GM18909 (cell line): ENCODE measurements around the gene KPNA1.
"Not testable (repeated sequence)": the region's sequence is repeated elsewhere in the genome, so short reads cannot be mapped to it uniquely, and the experiment has no call there.

Source experiments
- ATAC-seq: cut with Tn5 transposase; IDR thresholded peaks from one replicate; pipeline ENCODE4 v1.9.1; 2021; ENCODE audit warnings: mild to moderate bottlenecking; ENCODE audit not compliant: unreplicated experiment, poor library complexity

KPNA1 gene

DNA sequence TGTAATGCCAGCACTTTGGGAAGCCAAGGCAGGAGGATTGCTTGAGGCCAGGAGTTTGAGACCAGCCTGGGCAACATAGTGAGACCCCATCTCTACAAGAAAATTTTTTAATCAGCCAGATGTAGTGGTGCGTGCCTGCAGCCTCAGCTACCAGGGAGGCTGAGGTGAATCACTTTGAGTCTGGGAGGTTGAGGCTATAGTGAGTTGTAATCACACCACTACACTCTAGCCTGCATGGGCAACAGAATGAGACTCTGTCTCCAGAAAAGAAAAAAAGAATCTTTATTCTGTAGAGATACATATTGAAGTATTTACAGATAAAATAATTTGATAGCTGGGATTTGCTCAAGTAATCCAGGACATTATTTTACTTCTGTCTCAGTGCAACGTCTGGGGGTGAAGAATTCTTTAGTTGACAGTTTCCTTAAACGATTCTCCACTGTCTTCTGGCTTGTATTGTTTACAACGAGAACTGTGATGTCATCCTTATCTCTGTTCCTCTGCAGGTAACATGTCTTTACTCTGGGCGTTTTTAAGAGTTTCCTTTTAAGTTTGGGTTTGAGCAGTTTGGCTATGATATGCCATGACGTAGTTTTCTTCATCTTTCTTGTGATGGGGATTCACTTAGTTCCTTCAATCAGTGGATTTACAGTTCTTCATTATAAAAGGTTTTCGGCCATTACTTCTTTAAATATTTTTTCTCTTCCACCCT is 26.3 kb downstream of the KPNA1 start:
- no peak for ATAC-seq

GRCh38 chr3:122484985-122485384 is 29.8 kb downstream of the KPNA1 start:
- no peak for ATAC-seq

- ATAC-seq = no peak
Observed at GRCh38 chr3:122481390-122481789, 33.3 kb downstream of the KPNA1 start.

DNA sequence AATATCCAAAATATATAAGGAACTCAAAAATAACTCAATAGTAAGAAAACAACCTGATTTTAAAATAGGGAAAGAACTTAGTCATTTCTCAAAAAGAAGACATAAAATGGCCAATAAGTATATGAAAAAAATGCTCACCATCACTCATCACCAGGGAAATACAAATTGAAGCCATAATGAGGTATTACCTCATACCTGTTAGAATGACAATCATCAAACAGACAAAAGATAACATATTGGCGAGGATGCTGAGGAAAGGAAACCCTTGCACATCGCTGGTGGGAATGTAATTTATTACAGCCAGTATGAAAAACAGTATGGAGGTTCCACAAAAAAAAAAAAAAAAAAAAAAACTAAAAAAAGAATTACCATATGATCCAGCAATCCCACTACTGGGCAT is 38.2 kb downstream of the KPNA1 start:
- no peak for ATAC-seq

GRCh38 chr3:122475316-122475715 is 39.4 kb downstream of the KPNA1 start:
- ATAC-seq = no peak

DNA sequence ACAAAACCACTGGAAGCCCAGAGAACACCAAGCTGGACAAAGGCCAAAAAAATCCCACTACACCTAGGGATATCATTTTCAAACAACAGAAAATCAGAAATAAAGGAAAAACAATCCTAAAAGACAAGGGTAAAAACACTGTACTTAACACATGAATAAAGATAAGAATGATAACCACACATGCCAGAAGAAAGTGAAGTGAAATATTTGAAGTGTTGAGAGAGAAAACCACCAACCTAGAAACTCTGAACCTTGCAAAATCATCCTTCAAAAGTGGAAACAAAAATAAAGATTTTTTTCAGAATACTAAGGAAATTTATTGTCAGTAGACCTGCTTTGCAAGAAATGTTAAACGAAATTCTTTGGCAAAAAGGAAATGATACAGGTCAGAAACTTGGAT is 45.1 kb downstream of the KPNA1 start:
- no peak for ATAC-seq

DNA sequence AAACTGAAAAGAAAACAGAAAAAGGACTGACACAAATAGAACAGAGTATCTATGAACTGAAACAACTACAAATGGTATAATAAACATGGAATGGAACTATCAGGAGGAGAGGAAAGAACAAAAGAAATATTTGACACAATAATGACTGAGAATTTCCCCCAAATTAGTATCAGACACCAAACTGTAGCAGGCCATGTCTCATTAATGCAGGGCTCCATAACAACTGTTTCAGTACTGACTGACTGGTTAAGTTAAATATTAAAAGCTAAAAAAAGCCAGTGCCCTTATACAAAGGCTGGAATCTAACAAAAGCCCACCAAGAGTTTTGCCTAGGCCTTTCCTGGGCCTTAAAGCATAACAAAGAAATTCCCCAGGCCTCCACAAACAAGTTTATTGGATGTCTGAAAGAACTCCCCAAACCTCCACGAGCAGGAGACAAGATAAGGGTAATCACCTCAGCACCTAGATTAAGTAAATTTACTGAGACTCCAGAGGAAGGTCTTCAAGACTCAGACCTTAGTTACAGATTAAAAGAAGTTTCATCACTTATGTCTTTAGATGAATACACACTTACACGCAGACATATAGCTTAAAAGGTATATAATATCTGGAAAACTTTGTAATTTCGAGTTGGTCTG is 45.7 kb downstream of the KPNA1 start:
- ATAC-seq = peak; percentile 68

DNA sequence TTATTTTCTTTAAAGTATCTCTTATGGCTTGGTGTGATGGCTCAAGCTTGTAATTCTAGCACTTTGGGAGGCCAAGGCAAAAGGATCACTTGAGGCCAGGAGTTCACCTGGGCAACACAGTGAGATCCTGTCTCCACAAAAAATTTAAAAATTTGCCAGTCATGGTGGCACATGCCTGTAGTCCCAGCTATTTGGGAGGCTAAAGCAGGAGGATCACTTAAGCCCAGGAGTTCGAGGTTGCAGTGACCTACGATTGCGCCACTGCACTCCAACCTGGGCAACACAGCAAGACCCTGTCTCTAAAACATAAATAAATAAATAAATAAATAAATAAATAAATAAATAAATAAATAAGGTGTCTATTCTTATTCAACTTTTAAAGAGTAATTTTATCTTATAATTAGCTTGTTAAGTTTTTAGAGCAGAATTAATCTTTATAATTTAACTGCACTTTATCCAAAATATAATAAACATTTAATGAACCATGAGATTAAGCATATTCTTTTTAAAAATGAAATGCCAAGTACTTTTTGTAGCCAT is 48.0 kb downstream of the KPNA1 start:
- no peak for ATAC-seq

- ATAC-seq = no peak
Observed at GRCh38 chr3:122464659-122465058, 50.1 kb downstream of the KPNA1 start.

- no peak for ATAC-seq
Observed at GRCh38 chr3:122462406-122462805, 52.3 kb downstream of the KPNA1 start.

DNA sequence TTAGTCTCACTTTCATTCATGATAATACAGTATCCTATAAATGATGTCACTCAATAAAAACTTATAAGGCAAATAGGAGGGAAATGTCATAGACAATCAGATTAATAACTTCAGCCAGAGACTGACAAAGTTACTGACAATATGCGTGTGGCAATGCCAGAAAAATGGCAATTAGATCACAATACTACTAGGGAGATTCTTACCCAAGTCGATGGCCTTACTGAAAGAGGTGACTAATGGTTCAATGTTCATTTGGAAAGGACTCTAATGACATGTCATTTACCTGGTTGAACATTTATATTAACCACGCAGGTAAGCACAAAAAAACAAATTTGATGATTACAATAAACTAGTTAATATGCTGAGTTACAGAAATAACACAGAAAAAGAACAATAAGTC is 52.9 kb downstream of the KPNA1 start:
- ATAC-seq = no peak

GRCh38 chr3:122458992-122459391 is 55.7 kb downstream of the KPNA1 start:
- ATAC-seq = no peak

- ATAC-seq = no peak
Observed at GRCh38 chr3:122457706-122458105, 57.0 kb downstream of the KPNA1 start.

DNA sequence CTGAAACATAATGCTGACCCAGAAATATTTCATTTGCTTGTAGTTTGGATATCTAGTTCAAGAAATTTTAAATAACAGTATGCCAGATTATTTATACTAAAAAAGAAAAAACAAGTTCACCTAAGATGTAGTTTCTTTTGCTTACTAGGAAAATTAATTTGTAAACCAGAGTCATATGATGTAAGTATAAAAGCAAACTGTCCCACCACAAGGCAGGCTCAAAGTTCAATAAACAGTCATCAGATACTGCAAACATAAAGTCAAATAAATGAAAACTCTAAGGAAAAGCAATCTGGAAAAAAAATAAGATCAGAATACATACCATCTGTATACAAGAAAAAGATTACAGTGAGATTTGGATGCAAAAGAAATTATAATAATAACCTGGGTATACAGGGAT is 58.7 kb downstream of the KPNA1 start:
- ATAC-seq = no peak

- ATAC-seq = no peak
Observed at GRCh38 chr3:122451371-122451770, 63.4 kb downstream of the KPNA1 start.

DNA sequence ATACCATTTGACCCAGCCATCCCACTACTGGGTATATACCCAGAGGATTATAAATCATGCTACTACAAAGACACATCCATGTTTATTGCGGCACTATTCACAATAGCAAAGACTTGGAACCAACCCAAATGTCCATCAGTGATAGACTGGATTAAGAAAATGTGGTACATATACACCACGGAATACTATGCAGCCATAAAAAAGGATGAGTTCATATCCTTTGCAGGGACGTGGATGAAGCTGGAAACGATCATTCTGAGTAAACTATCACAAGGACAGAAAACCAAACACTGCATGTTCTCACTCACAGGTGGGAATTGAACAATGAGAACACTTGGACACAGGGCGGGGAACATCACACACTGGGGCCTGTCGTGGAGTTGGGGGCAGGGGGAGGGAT is 66.5 kb downstream of the KPNA1 start:
- not testable (repeated sequence) for ATAC-seq

DNA sequence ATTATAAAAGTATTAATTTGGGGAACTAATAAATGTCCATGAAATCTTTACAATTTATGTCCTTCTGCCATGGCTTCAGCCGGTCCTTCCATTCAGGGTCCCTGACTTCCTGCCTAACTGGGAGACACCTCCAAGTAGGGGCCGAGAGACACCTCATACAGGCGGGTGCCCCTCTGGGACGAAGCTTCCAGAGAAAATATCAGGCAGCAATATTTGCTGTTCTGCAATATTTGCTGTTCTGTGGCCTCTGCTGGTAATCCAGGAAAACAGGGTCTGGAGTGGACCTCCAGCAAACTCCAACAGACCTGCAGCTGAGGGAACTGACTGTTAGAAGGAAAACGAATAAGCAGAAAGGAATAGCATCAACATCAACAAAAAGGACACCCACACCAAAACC is 70.2 kb downstream of the KPNA1 start:
- not testable (repeated sequence) for ATAC-seq

DNA sequence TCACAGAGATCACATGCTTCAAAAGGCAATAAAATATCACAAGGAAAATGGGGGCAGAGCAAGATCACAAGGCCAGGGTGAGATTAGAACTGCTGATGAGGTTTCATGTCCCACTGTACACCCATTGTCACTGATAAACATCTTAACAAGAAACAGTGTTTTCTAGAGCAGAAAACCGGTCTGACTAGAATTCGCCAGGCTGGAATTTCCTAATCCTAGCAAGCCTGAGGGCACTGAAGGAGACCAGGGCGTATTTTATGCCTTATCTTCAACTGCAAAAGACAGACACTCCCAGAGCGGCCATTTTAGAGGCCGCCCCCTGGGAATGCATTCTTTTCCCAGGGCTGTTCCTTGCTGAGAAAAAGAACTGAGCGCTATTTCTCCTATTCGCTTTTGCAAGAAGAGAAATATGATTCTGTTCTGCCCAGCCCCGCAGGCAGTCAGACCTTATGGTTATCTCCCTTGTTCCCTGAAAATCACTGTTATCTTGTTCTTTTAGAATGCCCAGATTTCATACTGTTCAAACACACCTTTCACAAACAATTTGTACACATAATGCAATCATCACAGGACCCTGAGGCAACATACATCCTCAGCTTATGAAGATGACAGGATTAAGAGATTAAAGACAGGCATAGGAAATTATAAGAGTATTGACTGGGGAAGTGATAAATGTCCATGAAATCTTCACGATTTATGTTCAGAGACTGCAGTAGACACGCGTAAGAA is 70.8 kb downstream of the KPNA1 start:
- not testable (repeated sequence) for ATAC-seq

DNA sequence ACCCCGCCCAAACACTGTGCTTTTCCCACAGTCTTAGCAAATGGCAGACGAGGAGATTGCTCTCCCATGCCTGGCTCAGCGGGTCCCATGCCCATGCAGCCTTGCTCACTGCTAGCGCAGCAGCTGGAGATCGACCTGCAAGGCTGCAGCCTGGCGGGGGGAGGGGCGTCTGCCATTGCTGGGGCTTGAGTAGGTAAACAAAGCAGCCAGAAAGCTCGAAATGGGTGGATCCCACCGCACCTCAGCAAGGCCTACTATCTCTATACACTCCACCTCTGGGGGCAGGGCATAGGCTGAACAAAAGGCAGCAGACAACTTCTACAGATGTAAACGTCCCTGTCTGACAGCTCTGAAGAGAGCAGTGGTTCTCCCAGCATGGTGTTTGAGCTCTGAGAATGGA is 71.6 kb downstream of the KPNA1 start:
- no peak for ATAC-seq

DNA sequence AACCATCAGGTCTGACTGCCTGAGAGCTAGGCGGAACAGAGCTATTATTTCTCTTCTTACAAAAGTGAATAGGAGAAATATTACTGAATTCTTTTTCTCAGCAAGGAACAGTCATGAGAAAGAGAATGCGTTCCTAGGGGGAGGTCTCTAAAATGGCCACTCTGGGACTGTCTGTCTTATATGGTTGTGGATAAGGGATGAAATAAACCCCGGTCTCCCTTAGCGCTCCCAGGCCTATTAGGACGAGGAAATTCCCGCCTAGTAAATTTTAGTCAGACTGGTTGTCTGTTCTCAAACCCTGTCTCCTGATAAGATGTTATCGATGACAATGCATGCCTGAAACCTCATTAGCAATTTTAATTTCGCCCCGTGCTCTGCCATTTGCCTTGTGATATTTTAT is 78.8 kb downstream of the KPNA1 start:
- ATAC-seq = no peak

DNA sequence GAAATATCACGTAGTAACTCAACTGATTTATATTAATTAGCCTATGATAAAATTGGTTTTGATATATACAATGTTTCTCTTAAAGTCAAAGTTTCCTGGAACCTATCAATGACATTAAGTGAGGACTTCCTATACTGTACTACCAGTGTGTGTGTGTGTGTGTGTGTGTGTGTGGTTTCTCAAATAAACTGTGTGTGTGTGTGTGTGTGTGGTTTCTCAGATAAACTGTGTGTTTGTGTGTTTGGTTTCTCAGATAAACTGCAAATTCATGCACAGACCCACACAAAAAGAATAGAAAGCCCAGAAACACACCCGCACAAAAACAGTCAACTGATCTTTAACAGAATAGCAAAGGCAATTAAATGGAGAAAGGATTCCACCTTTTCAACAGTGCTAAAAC is 84.4 kb downstream of the KPNA1 start:
- no peak for ATAC-seq
